Panc1 (cell line): ENCODE measurements around the gene EPN2. TPM values are rescaled to one million over a fixed set of nuclear protein-coding genes. Genes with fewer than 3 reads are reported as not detected.

Experiments used
- ATAC-seq: fragments of 200-7000 bp; cut with Tn5 transposase; 2 replicates; pipeline ENCODE4 v1.9.1; 2020; ENCODE audit warnings: mild to moderate bottlenecking, moderate library complexity
- BruUV-seq: library from RNA; stranded (reverse); fragments of 400-500 nt; replicated peaks from 2 replicates; lab custom pipeline; 2021; lab: Mats Ljungman, UMichigan
- CTCF ChIA-PET: fragments of 300-600 bp; sonication (Branson Sonifier 250); formaldehyde crosslinking; loops from one replicate; lab custom pipeline; 2022; ENCODE audit warnings: antibody characterized with exemption; lab: Charles Lee
- POLR2A ChIA-PET: fragments of 300-600 bp; sonication (Branson Sonifier 250); formaldehyde crosslinking; loops from one replicate; lab custom pipeline; 2022; ENCODE audit warnings: antibody characterized with exemption; lab: Charles Lee
- DNase-seq: peaks from one replicate; pipeline ENCODE4 v3.0.0-alpha.2; 2010; ENCODE audit warnings: low read depth, low spot score
- H3K27ac ChIP-seq: 2 replicates; pipeline ENCODE4 v1.5.1; 2011; ENCODE audit warnings: mild to moderate bottlenecking, low read length, inconsistent platforms
- H3K27me3 ChIP-seq: fragments of 200-500 bp; sonication (Bioruptor generic); 2 replicates; pipeline ENCODE4 v1.6.0; 2014; ENCODE audit warnings: low read length, inconsistent platforms; ENCODE audit not compliant: control insufficient read depth, insufficient read depth
- H3K36me3 ChIP-seq: fragments of 200-500 bp; sonication (Bioruptor generic); 2 replicates; pipeline ENCODE4 v1.5.1; 2014; ENCODE audit warnings: inconsistent platforms, mild to moderate bottlenecking, low read length, moderate library complexity; ENCODE audit not compliant: control insufficient read depth, insufficient read depth
- H3K4me1 ChIP-seq: 2 replicates; pipeline ENCODE4 v1.5.1; 2011; ENCODE audit warnings: inconsistent platforms, mild to moderate bottlenecking, low read length, moderate library complexity; ENCODE audit not compliant: control insufficient read depth, insufficient read depth
- H3K4me3 ChIP-seq, 2 experiments: 2 replicates each; pipeline ENCODE4 v1.5.1; 2011 to 2012; ENCODE audit warnings: low read depth in 2 of 2, low read length in 2 of 2, mild to moderate bottlenecking in 2 of 2, inconsistent platforms in 1 of 2, moderate library complexity in 1 of 2
- H3K9me3 ChIP-seq: fragments of 200-500 bp; sonication (Bioruptor generic); 2 replicates; pipeline ENCODE4 v1.5.1; 2014; ENCODE audit warnings: low read depth, mild to moderate bottlenecking, inconsistent platforms, low read length, moderate library complexity; ENCODE audit not compliant: control insufficient read depth, insufficient read depth
- POLR2AphosphoS5 ChIP-seq: IDR thresholded peaks from 2 replicates; pipeline ENCODE4 v1.6.1; 2012; ENCODE audit warnings: mild to moderate bottlenecking, low read depth, low read length, moderate library complexity
- SIN3A ChIP-seq: IDR thresholded peaks from 2 replicates; pipeline ENCODE4 v1.6.1; 2012; ENCODE audit warnings: low read depth, mild to moderate bottlenecking, low read length, moderate library complexity, borderline replicate concordance; ENCODE audit not compliant: insufficient read depth
- TCF7L2 ChIP-seq: IDR thresholded peaks from 2 replicates; pipeline ENCODE4 v1.6.1; 2011; ENCODE audit warnings: mild to moderate bottlenecking, low read depth, low read length, inconsistent platforms
- in situ Hi-C: cut with HindIII; loops from 2 replicates; pipeline ENCODE4 v1.10.0; 2016; ENCODE audit warnings: low sequenced_read_pairs, low pct_unique_long_range_greater_than_20kb
- intact Hi-C: fragments of 100-400 bp; cut with micrococcal nuclease; formaldehyde crosslinking; loops from one replicate; pipeline ENCODE4 v1.10.0; 2022; ENCODE audit not compliant: unreplicated experiment
- total RNA-seq: library from RNA; stranded (reverse); gene quantifications from one replicate; pipeline ENCODE4 v1.2.1, GENCODE V29; 2021; ENCODE audit not compliant: unreplicated experiment
- TF ChIP-seq, protein P1 (sequence below): fragments of 450-650 bp; IDR thresholded peaks from 2 replicates; pipeline ENCODE4 v1.5.1; 2017; ENCODE audit warnings: mild to moderate bottlenecking
- TF ChIP-seq, protein P2 (sequence below), 2 experiments: IDR thresholded peaks; 2 replicates each; pipeline ENCODE4 v1.6.1; 2011 to 2012; ENCODE audit warnings: low read depth in 2 of 2, control low read depth in 1 of 2, low read length in 1 of 2, mild to moderate bottlenecking in 1 of 2, moderate library complexity in 1 of 2; ENCODE audit not compliant: insufficient read depth in 1 of 2

EPN2 gene
- total RNA-seq, 1 experiment from 2014 or later: 35.0 TPM

DNA sequence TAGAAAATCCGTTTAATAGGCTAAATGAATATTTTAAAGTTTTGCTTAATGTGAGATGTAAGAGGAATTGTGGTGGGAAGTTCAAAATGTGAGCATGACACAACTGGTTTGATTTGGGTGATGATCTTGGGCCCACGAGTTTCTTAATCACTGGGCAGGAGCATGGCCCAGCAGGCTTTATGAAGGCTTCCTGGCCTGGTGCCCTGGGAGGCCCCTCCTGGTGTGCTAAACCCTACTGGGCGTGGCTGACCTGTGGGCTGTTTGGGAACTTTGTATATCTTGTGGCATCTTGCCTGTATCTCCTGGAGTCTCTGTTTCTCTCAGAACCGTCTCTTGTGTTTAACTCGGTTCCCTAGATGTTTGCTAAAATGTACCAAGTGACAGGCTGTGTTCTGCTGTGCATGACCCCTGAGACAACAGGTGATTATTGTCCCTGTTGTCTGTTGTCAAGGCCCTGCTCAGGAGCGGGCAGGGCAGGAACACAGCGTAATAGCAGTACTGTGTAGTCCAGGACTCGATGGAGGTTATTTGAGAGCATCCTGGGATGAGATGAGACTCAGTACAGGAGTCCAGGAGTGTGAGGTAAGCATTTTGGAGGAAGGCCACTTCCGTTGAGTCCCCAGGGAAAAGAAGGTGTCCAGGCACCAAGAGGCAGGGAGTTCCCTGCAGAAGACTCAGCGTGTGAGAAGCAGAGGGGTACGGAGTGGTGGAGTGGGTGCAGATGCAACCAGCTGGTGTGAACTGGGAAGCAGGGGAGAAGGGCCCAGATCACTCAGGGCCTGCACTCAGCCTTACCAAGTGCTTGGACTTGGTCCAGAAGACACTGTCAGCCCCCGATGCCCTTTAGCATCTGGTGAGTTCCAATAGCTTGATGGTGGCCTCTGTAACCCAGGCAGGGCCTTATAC is 76.8 kb downstream of the EPN2 start:
- POLR2A ChIA-PET: no interaction called here
- ATAC-seq (no peak), DNase-seq (no peak)
- Histone ChIP-seq H3K27ac (no peak overlapping the region), H3K4me1 (no peaks in the 10 kb centered on the region), H3K4me3 (no peak overlapping the region), H3K36me3 (no peaks in the 10 kb centered on the region; the same call in 1 of the 2 replicates), H3K27me3 (no peaks in the 10 kb centered on the region), H3K9me3 (no peaks in the 10 kb centered on the region)
- BruUV-seq: no TSS peak
- CTCF ChIA-PET: no interaction called here
- TF ChIP-seq, protein P1, sequence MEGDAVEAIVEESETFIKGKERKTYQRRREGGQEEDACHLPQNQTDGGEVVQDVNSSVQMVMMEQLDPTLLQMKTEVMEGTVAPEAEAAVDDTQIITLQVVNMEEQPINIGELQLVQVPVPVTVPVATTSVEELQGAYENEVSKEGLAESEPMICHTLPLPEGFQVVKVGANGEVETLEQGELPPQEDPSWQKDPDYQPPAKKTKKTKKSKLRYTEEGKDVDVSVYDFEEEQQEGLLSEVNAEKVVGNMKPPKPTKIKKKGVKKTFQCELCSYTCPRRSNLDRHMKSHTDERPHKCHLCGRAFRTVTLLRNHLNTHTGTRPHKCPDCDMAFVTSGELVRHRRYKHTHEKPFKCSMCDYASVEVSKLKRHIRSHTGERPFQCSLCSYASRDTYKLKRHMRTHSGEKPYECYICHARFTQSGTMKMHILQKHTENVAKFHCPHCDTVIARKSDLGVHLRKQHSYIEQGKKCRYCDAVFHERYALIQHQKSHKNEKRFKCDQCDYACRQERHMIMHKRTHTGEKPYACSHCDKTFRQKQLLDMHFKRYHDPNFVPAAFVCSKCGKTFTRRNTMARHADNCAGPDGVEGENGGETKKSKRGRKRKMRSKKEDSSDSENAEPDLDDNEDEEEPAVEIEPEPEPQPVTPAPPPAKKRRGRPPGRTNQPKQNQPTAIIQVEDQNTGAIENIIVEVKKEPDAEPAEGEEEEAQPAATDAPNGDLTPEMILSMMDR: no peak
- TF ChIP-seq TCF7L2: no peak
- TF ChIP-seq, protein P2, sequence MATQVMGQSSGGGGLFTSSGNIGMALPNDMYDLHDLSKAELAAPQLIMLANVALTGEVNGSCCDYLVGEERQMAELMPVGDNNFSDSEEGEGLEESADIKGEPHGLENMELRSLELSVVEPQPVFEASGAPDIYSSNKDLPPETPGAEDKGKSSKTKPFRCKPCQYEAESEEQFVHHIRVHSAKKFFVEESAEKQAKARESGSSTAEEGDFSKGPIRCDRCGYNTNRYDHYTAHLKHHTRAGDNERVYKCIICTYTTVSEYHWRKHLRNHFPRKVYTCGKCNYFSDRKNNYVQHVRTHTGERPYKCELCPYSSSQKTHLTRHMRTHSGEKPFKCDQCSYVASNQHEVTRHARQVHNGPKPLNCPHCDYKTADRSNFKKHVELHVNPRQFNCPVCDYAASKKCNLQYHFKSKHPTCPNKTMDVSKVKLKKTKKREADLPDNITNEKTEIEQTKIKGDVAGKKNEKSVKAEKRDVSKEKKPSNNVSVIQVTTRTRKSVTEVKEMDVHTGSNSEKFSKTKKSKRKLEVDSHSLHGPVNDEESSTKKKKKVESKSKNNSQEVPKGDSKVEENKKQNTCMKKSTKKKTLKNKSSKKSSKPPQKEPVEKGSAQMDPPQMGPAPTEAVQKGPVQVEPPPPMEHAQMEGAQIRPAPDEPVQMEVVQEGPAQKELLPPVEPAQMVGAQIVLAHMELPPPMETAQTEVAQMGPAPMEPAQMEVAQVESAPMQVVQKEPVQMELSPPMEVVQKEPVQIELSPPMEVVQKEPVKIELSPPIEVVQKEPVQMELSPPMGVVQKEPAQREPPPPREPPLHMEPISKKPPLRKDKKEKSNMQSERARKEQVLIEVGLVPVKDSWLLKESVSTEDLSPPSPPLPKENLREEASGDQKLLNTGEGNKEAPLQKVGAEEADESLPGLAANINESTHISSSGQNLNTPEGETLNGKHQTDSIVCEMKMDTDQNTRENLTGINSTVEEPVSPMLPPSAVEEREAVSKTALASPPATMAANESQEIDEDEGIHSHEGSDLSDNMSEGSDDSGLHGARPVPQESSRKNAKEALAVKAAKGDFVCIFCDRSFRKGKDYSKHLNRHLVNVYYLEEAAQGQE (IDR thresholded peaks at IDR 0.05; ENCODE audit: insufficient read depth in 1 of 2, low read depth in 2 of 2, low read length in 1 of 2): no peak
- no peak for TF ChIP-seq POLR2AphosphoS5
- TF ChIP-seq SIN3A: no peak
- in situ Hi-C loops (no loop called here), intact Hi-C loops (no loop called here)

DNA sequence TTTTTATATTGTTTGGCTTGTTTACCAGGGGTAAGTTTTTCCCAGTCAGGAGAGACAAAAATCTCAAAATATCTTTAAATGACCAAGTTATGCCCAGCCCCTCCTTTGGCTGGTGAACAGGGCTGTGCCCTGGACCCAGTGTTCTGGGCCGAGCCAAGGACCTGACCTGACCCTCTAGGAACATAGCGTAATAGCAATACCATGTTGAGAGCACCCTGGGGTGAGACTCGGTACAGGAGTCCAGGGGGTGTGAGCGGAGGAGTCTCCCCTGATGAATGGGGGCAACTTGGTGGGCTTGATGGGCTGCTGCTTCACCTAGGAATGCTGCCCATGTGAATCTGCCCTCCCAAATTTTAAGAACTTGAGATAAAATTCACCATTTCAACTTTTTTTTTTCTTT is 77.9 kb downstream of the EPN2 start:
- no TSS peak for BruUV-seq
- ChIA-PET CTCF (no interaction called here), POLR2A (no interaction called here)
- H3K36me3 ChIP-seq: no peaks in the 10 kb centered on the region; the same call in 1 of the 2 replicates
- intact Hi-C loops: no loop called here
- no peaks in the 10 kb centered on the region for H3K4me1 ChIP-seq
- in situ Hi-C loops: no loop called here
- no peak for ATAC-seq
- TF ChIP-seq TCF7L2 (no peak), POLR2AphosphoS5 (no peak), SIN3A (no peak)
- TF ChIP-seq, protein P2 (IDR thresholded peaks at IDR 0.05; ENCODE audit: insufficient read depth in 1 of 2, low read depth in 2 of 2, low read length in 1 of 2): no peak
- TF ChIP-seq, protein P1: no peak
- no peak overlapping the region for H3K4me3 ChIP-seq
- H3K27ac ChIP-seq: no peak overlapping the region
- no peaks in the 10 kb centered on the region for H3K9me3 ChIP-seq
- DNase-seq: no peak
- H3K27me3 ChIP-seq: no peaks in the 10 kb centered on the region
